Stimulated activated CD8-positive, alpha-beta memory T cell treated with anti-CD3 and anti-CD28 coated beads, Interleukin-12 subunit alpha, Interleukin-12 subunit beta, amount 100 ng/mL, for 4 hours (primary cell): Measurements from ENCODE around the gene P2RX5.
A peak's percentile ranks its signal among the peaks of the same experiment; 100 is the strongest.

ENCODE experiments used
- DNase-seq: peaks from one replicate; pipeline ENCODE4 v3.0.0-alpha.2; 2020; ENCODE audit warnings: low read depth

P2RX5 gene

GRCh38 chr17:3656755-3657587 lies 39.0 kb downstream of the P2RX5 start:
- no peak for DNase-seq

DNA sequence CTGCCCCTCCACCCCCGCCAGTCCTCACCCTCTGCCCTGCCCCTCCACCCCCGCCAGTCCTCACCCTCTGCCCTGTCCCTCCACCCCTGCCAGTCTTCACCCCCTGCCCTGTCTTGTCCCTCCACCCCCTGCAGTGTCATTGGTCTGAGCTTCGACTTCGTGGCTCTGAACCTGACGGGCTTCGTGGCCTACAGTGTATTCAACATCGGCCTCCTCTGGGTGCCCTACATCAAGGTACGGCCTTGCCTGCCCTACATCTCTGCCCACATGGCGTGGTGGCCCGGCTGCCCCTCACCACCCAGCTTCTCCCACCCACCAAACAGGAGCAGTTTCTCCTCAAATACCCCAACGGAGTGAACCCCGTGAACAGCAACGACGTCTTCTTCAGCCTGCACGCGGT lies 39.6 kb downstream of the P2RX5 start:
- no peak for DNase-seq

- DNase-seq = no peak
These were observed 40.2 kb downstream of the P2RX5 start for GRCh38 chr17:3655766-3656165.

DNA sequence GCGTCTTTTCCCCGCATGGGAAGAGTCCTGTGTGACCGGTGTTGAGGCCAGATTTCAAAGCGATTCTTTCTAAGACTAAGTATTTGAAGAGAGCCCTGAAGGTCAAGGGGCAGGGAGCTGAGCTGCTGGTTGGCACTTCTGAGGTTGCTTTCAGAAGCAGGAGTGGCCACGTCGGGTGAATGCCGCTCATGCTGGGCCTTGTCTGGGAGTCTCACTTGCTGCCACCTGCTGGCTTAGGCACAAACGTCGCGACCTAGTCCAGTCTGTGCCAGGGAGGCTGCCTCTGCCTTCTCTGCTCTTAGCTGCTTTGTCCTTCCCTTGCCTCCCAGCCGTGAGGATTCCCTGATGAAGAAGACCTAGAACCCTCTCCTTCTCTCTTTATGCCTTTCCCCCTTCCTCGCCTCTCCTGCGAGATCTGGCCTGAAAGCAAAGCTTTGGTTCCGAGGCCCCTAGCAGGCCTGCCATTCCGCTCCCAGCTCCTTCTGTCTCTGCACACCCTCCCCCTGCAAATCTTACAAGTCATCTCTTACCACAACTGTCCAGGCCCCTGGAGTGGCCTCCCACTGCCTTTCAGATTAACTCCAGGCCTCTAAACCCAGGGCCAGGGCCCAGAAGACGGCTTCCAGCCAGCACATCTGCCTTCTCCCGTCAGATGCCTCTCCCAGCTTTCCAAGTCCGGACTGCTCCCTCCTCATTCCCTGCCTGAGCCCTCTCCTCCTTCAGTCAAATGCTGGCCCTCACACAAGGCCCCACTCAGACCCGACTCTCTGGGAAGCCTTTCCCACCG lies 48.0 kb downstream of the P2RX5 start:
- DNase-seq = no peak

- no peak for DNase-seq
These were observed 48.7 kb downstream of the P2RX5 start for GRCh38 chr17:3647251-3647650.

DNA sequence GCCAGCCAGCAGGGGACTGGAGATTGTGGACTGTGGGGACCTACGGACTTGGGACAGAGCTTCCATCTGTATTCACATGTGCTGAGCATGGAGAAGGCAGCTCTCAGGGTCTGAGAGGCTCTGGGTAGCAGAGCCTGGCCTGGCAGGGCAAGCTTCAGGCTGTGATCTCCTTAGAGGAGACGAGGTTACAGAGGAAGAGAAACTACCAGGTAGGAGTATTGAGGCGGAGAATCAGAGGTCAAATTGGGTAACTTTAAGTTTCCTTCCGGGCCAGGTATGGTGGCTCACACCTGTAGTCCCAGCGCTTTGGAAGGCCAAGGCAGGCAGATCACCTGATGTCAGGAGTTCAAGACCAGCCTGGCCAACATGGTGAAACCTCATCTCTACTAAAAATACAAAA lies 50.6 kb downstream of the P2RX5 start:
- DNase-seq = no peak

- DNase-seq = no peak
These were observed 52.0 kb downstream of the P2RX5 start for GRCh38 chr17:3643889-3644349.

- DNase-seq = no peak
These were observed 54.1 kb downstream of the P2RX5 start for GRCh38 chr17:3641717-3642486.

- DNase-seq = no peak
These were observed 54.9 kb downstream of the P2RX5 start for GRCh38 chr17:3641014-3641413.

DNA sequence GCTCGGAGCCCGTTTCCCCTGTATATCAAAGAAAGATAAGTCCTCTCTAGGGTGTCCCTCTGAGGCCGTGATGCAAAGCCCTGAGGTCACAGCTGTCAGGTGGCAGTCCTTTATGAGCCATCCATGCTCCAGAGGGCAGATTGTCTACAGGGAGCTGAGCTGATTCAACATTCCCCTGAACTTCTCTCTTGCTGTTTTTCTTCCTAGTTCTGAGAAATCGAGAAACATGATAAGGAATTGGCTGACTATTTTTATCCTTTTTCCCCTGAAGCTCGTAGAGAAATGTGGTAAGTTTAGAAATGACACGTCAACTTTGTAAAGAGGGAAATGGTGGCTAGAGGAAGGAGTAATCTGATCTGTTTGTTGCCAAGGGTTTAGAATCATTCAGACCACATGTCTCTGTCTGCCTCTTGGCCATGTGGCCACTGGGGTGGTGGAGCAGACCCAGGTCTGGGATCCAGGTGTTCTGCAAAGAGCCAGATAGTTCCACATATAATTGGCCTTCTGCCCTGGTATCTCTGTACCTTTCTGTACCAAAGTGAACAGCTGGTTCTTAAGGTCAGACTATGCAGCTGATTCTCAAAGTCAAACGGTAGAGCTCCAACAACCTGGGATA lies 55.9 kb downstream of the P2RX5 start:
- DNase-seq = no peak

- no peak for DNase-seq
These were observed 59.0 kb downstream of the P2RX5 start for GRCh38 chr17:3636908-3637373.

DNA sequence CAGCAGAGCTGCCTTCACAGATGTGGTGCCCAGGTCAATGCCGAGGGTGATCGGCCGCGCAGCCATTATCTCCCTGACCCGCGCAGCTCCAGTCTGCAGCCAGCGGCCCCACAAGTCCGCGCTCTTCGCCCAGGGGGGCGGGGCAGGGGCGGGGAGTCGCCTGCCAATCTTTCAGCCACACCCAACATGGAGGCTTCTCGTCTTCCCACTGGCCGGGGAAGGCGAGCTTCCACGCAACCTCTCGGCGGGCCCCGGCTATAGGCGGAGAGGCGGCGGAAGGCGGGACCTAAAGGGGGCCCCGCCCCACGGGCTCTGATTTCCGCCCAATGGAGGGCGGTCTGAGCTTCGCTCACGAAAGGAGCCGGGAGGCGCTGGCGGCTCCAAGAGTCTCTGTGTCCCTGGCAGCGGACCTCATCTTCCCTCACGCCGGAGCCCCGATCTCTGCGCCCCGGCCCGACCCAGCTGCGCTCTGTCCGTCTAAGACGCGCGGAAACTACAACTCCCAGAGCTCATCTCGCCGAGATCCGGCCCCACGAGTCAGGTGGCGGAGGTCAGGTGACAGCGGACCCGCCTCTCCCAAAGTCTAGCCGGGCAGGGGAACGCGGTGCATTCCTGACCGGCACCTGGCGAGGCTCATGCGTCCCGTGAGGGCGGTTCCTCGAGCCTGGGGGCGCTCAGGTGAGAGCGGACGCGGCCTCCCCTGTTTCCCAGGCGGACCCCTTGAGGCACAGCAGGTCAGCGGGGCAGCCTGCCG lies 59.6 kb downstream of the P2RX5 start, which contains the start of the genes CTNS and SHPK:
CTNS (plus strand) TSS at position 607 of the 754 bp plus-strand sequence. CDS start 3,447 bp downstream, outside the sequence.
SHPK (minus strand) TSS at position 97 of the 754 bp plus-strand sequence; CDS start at position 66, 31 bp downstream.
- peak; percentile 90 for DNase-seq

GRCh38 chr17:3635474-3636153 lies 60.3 kb downstream of the P2RX5 start:
- DNase-seq = no peak

DNA sequence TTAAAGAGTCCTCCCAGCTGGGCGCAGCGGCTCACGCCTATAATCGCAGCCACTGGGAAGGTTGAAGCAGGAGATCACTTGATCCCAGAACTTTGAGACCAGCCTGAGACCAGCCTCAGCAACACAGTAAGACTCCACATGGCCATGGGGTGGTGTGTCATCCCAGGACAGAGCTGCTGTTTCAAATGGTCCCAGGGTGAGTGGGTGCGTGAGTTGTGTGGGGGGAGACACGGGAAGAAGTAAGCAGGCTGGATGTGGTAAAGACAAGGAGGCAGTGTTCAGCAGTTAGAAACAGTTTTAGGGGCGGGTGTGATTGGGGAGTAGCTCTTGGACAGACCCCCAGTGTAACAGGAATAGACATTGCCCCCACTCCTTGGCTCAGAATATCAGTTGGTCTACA lies 63.7 kb downstream of the P2RX5 start:
- no peak for DNase-seq

GRCh38 chr17:3630781-3631180 lies 65.2 kb downstream of the P2RX5 start:
- no peak for DNase-seq

- no peak for DNase-seq
These were observed 68.2 kb downstream of the P2RX5 start for GRCh38 chr17:3627769-3628167.

DNA sequence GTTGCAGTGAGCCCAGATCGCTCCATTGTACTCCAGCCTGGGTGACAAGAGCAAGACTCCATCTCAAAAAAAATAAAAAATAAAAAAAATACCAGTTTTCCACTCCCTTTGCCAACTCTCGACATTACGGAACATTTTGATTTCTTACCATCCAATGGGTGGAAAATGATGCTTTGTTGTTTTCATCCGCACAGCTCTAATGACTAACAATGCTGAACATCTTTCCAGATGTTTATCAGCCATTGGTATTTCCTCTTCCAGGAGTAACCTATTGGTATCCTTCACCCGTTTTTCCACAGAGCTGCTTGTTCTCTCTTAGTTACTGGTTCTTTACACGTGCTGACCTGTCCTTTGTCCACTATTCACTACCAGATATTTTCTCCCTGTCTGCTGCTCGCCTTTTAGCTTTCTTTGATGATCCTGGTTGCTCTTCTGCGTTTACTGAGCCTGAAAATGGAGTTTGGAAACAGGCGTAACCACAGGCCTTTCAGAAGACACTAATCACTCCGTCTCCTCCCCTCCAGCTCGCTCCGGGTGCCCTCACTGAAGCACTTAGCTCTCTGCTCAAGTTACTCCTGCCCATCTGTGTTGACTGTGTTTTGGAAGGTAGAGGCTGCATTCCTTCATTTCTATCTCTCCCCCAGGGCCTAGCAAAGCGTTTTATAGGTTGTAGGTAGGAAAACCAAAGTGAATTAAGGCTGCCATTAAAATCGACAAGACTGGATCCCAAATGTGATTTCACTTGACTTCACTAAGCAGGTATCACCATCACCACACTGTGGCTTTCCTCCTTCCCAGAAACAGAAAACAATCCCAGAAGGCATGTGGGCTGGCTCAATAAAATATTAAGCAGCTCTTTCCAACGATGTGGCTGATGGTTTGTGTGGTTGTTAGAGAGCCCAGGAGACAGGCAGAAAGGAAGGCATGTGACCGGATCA lies 68.9 kb downstream of the P2RX5 start:
- no peak for DNase-seq
